Measurements from ENCODE around the gene ACTL7B.

DNA sequence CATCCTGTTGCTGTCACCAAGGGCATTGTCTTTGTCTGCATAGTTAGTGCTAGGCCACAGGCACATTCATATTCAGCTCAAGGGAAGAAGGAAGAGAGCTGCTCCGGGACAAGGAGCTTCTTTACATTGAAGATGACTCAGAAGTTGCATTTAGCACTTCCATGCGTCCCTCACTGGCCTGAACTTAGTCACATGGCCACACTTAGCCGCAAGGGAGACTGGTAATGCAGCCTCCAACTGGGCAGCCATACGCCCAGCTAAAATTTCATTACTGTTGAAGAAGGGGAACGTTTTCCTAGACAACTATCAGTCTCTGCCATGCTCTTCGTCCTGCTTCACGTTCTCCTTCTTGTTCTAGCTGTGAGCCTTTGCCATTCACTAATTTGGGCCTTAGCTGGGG, 20.0 kb downstream of the ACTL7B start:
- TF ChIP-seq POLR2A (IDR thresholded peaks at IDR 0.05): no peak
- TF ChIP-seq, protein P1, sequence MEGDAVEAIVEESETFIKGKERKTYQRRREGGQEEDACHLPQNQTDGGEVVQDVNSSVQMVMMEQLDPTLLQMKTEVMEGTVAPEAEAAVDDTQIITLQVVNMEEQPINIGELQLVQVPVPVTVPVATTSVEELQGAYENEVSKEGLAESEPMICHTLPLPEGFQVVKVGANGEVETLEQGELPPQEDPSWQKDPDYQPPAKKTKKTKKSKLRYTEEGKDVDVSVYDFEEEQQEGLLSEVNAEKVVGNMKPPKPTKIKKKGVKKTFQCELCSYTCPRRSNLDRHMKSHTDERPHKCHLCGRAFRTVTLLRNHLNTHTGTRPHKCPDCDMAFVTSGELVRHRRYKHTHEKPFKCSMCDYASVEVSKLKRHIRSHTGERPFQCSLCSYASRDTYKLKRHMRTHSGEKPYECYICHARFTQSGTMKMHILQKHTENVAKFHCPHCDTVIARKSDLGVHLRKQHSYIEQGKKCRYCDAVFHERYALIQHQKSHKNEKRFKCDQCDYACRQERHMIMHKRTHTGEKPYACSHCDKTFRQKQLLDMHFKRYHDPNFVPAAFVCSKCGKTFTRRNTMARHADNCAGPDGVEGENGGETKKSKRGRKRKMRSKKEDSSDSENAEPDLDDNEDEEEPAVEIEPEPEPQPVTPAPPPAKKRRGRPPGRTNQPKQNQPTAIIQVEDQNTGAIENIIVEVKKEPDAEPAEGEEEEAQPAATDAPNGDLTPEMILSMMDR (IDR thresholded peaks at IDR 0.05): no peak
